ENCODE data around the gene MYL3.

- TF ChIP-seq EZH2 (IDR thresholded peaks at IDR 0.05; ENCODE audit: insufficient read depth, poor library complexity, severe bottlenecking) (no peak), EZH2phosphoT487 (IDR thresholded peaks at IDR 0.05; ENCODE audit: insufficient read depth, low read depth) (no peak)
Measured at GRCh38 chr3:46866720-46867549, 3.7 kb upstream of the MYL3 start.

All from GM23248 (cell line).